Heart right ventricle (tissue), 16 donors: ENCODE data around the gene FGR. TPM values are rescaled to one million over a fixed set of nuclear protein-coding genes. Genes with fewer than 3 reads are reported as not detected.

Experiments
- ATAC-seq, 8 donors: fragments of 200-7000 bp; cut with Tn5 transposase; one replicate each; pipeline ENCODE4 v1.9.1; 2020; ENCODE audit warnings: mild to moderate bottlenecking in 8 of 8, moderate library complexity in 8 of 8, moderate number of reproducible peaks in 1 of 8
- DNase-seq, 2 donors: peaks; one replicate each; pipeline ENCODE4 v3.0.0-alpha.2; 2020
- H3K27ac ChIP-seq, 10 donors: fragments of 200-600 bp; sonication (generic) in 2 of 10; one replicate each; pipeline versions ENCODE4 v1.5.0 to v1.8.0; 2020 to 2022; ENCODE audit warnings: mild to moderate bottlenecking in 3 of 10
- H3K27me3 ChIP-seq, 7 donors: fragments of 200-600 bp; one replicate each; pipeline ENCODE4 v1.8.0; 2021 to 2022; ENCODE audit warnings: mild to moderate bottlenecking in 2 of 7
- H3K36me3 ChIP-seq, 9 donors: fragments of 200-600 bp; sonication (generic) in 1 of 9; one replicate each; pipeline versions ENCODE4 v1.5.0 to v1.8.0; 2020 to 2022; ENCODE audit warnings: mild to moderate bottlenecking in 2 of 9
- H3K4me1 ChIP-seq, 9 donors: fragments of 200-600 bp; sonication (generic) in 1 of 9; one replicate each; pipeline versions ENCODE4 v1.5.0 to v1.8.0; 2020 to 2022; ENCODE audit warnings: mild to moderate bottlenecking in 4 of 9
- H3K4me3 ChIP-seq, 10 donors: fragments of 200-600 bp; sonication (generic) in 2 of 10; one replicate each; pipeline versions ENCODE4 v1.5.0 to v1.8.0; 2020 to 2022; ENCODE audit warnings: mild to moderate bottlenecking in 7 of 10, moderate library complexity in 2 of 10
- H3K9me3 ChIP-seq, 11 donors: fragments of 200-600 bp in 10 of 11; sonication (generic) in 2 of 11; one replicate each; pipeline versions ENCODE4 v1.5.0 to v1.8.0; 2013 to 2022; ENCODE audit warnings: mild to moderate bottlenecking in 2 of 11, control low read depth in 1 of 11, moderate library complexity in 1 of 11
- CTCF ChIP-seq, 9 donors: fragments of 200-600 bp; sonication (generic) in 2 of 9; IDR thresholded peaks; one replicate each; pipeline versions ENCODE4 v1.5.0 to v1.8.0; 2021 to 2022; ENCODE audit warnings: antibody characterized with exemption in 9 of 9, mild to moderate bottlenecking in 5 of 9, moderate library complexity in 1 of 9
- WGBS, 2 donors: extraction: QIAGEN DNeasy Blood & Tissue Kit; methylation state at CpG; one replicate each; pipeline ENCODE4 v1.1.7; 2013; ENCODE audit warnings: inconsistent platforms in 1 of 2; 5-methylcytosine and 5-hydroxymethylcytosine counted together
- intact Hi-C, 10 donors: fragments of 100-400 bp; cut with DNase I; formaldehyde crosslinking; loops; one replicate each; pipeline versions ENCODE4 v1.11.1 to v1.14.2; 2022
- polyA plus RNA-seq, 2 donors: library from polyadenylated mRNA; stranded (reverse); fragments of 200-250 nt; gene quantifications; one replicate each; pipeline ENCODE4 v1.2.3, GENCODE V29; 2013
- total RNA-seq, 10 donors: library from RNA; stranded (reverse); fragmentation: NEBNext Ultra II Directional in 3 of 10; extraction: Animal tissue kit (Norgen Biotek cat#: 25700) in 3 of 10; gene quantifications; one replicate each; pipeline versions ENCODE4 v1.2.1 to v1.2.4, GENCODE V29; 2021 to 2023
- donor health status: Arrhythmogenic right ventricular cardiomyopathy.
- donor health status: ischemic (EF 13 %, LVEDD 7.1; RV severe dilation, severe dysfunction).
- donor health status: healthy with polysubstance abuse.
- donor health status: DM: no; HTN: yes; CAD: no.
- donor health status: DM: no; HTN: no; CAD: no.
- donor health status: ischemic (EF 25% LVEDD 6.9; RV normal size, moderate dysfunction).
- donor health status: ischemic (EF 25% LVEDD 5.7; RV mildly dilated, moderate dysfunction).
- donor health status: healthy.
- donor health status: DM: yes; HTN: yes; CAD: no.
- donor health status: Ischemic cardiomyopathy.
- donor health status: ischemic (EF 35%, LVEDD 5.7; RV mildly dilated, moderate dysfunction).
- donor health status: nonischemic (EF 11% LVEDD 7.7; RV severe dilation, severe dysfunction).
- donor health status: DM: yes; HTN: yes; CAD: no.
- donor health status: PGD.
- donor health status: ischemic (EF 29% LVEDD 5.4; RV normal size, mild dysfunction).
- donor health status: nonischemic (EF 23%, LVEDD 6.1; RV moderate dilation, normal function).

Gene FGR
- total and polyA plus RNA-seq, 12 donors, result 1.4 to 11.0 (median 3.2) TPM

DNA sequence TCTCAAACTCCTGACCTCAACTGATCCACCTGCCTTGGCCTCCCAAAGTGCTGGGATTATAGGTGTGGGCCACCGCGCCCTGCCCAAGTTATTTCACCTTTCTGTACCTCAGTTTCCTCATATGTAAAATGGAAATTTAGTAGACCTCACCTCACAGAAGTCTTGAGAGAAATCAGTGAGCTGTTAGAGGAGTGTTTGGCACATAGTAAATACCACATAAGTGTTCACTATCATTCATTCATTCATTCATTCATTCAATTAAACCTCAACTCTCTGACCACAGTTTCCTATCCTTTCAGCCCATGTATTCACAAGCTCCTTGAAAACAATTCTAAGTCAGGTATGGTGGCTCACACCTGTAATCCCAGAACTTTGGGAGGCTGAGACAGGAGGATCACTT lies 3.8 kb upstream of the FGR start:
- H3K4me1 ChIP-seq, result peaks cover 0 to 47% (median 8%) of the 10 kb centered on the region in 9 donors
- no peak overlapping the region for H3K27ac ChIP-seq
- no peaks in the 10 kb centered on the region for H3K9me3 ChIP-seq
- intact Hi-C loops, result no loop called here
- H3K4me3 ChIP-seq, result no peak overlapping the region
- no peak for DNase-seq
- H3K27me3 ChIP-seq, result peaks cover 0 to 8% (median 0%) of the 10 kb centered on the region in 7 donors
- no peak for ATAC-seq
- no peak for TF ChIP-seq CTCF (IDR thresholded peaks at IDR 0.05)
- no peaks in the 10 kb centered on the region for H3K36me3 ChIP-seq
- WGBS, 2 donors, result 96 to 100% methylated on average over 2 of the region's 2 CpGs

GRCh38 chr1:27638047-27638734 lies 3.2 kb upstream of the FGR start:
- ATAC-seq, result no peak
- Histone ChIP-seq H3K4me1 (peaks cover 2 to 48% (median 14%) of the 10 kb centered on the region in 9 donors), H3K9me3 (no peaks in the 10 kb centered on the region), H3K36me3 (no peaks in the 10 kb centered on the region), H3K27me3 (peaks cover 0 to 14% (median 0%) of the 10 kb centered on the region in 7 donors), H3K4me3 (no peak overlapping the region), H3K27ac (no peak overlapping the region)
- intact Hi-C loops, result no loop called here
- DNase-seq, result no peak
- TF ChIP-seq CTCF (IDR thresholded peaks at IDR 0.05), result no peak
- WGBS, 2 donors, result 57 to 58% methylated on average over 5 of the region's 5 CpGs

DNA sequence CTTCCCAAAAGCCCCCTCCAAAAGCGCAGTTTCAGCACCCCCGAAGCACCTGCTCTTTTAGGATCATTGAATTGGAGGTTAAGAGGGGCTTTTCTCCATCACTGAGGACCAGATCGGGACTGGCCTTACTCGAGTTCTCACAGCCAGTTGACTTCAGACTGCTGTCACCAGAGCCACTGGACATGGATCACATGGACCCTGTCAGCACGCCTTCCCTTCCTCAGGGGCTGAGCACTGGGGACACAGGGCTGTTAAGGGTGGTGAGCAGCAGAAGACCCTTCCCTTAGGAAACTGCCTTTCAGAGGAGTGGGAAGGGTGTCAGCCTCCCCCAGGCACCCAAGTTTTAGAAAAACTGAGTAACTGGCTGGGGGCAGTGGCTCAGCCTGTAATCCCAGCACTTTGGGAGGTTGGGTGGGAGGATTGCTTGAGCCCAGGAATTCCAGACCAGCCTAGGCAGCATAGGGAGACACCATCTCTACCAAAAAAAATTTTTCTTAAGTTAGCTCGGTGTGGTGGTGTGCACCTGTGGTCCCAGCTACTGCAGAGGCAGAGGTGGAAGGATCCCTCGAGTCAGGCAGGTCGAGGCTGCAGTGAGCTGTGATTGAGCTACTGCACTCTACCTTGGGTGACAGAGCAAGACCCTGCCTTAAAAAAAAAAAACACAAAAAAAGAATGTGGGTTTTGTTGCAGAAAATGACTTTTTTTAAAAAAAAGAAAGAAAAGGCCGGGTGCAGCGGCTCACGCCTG lies 584 bp upstream of the FGR start:
- peak overlapping the region in 5 of 10 donors; percentile 48 to 65 (median 60) for H3K4me3 ChIP-seq
- WGBS, 2 donors, result 83 to 86% methylated on average over 11 of the region's 11 CpGs
- DNase-seq, result no peak
- no peak for TF ChIP-seq CTCF (IDR thresholded peaks at IDR 0.05)
- ATAC-seq, result no peak
- no peaks in the 10 kb centered on the region for H3K36me3 ChIP-seq
- intact Hi-C loops, result no loop called here
- H3K9me3 ChIP-seq, result no peaks in the 10 kb centered on the region
- peak overlapping the region in 9 of 10 donors; percentile 34 to 93 (median 84) for H3K27ac ChIP-seq
- H3K4me1 ChIP-seq, result peaks cover 11 to 75% (median 40%) of the 10 kb centered on the region in 9 donors
- peaks cover 0 to 14% (median 0%) of the 10 kb centered on the region in 7 donors for H3K27me3 ChIP-seq

GRCh38 chr1:27634177-27634984 lies 604 bp downstream of the FGR start:
- ATAC-seq, result peak; percentile 60 to 86 (median 76)
- whole genome bisulfite sequencing, 2 donors, result 7% methylated on average over 62 to 63 of the region's 63 CpGs
- Histone ChIP-seq H3K4me1 (peaks cover 18 to 86% (median 52%) of the 10 kb centered on the region in 9 donors), H3K27me3 (peaks cover 0 to 14% (median 0%) of the 10 kb centered on the region in 7 donors), H3K27ac (peak overlapping the region; percentile 72 to 93 (median 85)), H3K36me3 (no peaks in the 10 kb centered on the region), H3K9me3 (no peaks in the 10 kb centered on the region), H3K4me3 (peak overlapping the region; percentile 31 to 65 (median 58))
- peak; percentile 69 to 76 for DNase-seq
- peak in 2 of 9 donors; percentile 7 to 13 for TF ChIP-seq CTCF (IDR thresholded peaks at IDR 0.05)
- intact Hi-C loops, result no loop called here
